ENCODE measurements around the gene LIN9.
"Not testable (repeated sequence)": the region's sequence is repeated elsewhere in the genome, so short reads cannot be mapped to it uniquely, and the experiment has no call there.

- TF ChIP-seq ZNF274 (IDR thresholded peaks at IDR 0.05; ENCODE audit: low read depth, low read length); YY1 (IDR thresholded peaks at IDR 0.05; ENCODE audit: insufficient read depth, insufficient read length); SUZ12 (IDR thresholded peaks at IDR 0.05; ENCODE audit: extremely low read depth, insufficient read depth, insufficient read length): not testable (repeated sequence)
Observed at GRCh38 chr1:226272233-226272902, 36.6 kb downstream of the LIN9 start.

Measured in NT2/D1 (cell line).